IMR-90 (cell line): ENCODE measurements around the gene HIVEP1.

Source experiments
- CTCF ChIP-seq: conservative IDR thresholded peaks from 2 replicates; pipeline ENCODE4 v1.5.1; 2012; ENCODE audit warnings: mild to moderate bottlenecking, low read depth, low read length, improper control_type of control experiment
- MAZ ChIP-seq: IDR thresholded peaks from 2 replicates; pipeline ENCODE4 v1.6.1; 2012; ENCODE audit warnings: low read depth, mild to moderate bottlenecking, low read length, improper control_type of control experiment, moderate library complexity, borderline replicate concordance

GRCh38 chr6:12158686-12159415, 146.7 kb downstream of the HIVEP1 start:
- TF ChIP-seq MAZ: no peak
- no peak for TF ChIP-seq CTCF
